GM12891 (cell line): ENCODE data around the gene KCND2.

Source experiments
- DNase-seq: peaks from one replicate; pipeline ENCODE4 v3.0.0; 2011; ENCODE audit warnings: low spot score; ENCODE audit not compliant: insufficient read length
- FAIRE-seq: peaks from 2 replicates; lab custom pipeline; 2011; peaks lifted over from hg19 to GRCh38; lab: Jason Lieb, UNC
- PAX5 ChIP-seq: IDR thresholded peaks from 2 replicates; pipeline ENCODE4 v1.6.1; 2011; ENCODE audit warnings: low read length, moderate library complexity, mild to moderate bottlenecking; ENCODE audit not compliant: insufficient read depth, severe bottlenecking
- POLR2A ChIP-seq: IDR thresholded peaks from 2 replicates; pipeline ENCODE4 v1.6.1; 2011; ENCODE audit warnings: low read depth, low read length, control low read depth
- POLR2AphosphoS5 ChIP-seq: IDR thresholded peaks from 2 replicates; pipeline ENCODE4 v1.6.1; 2011; ENCODE audit warnings: low read depth, low read length, control low read depth
- POU2F2 ChIP-seq: IDR thresholded peaks from 2 replicates; pipeline ENCODE4 v1.6.1; 2011; ENCODE audit warnings: low read depth, mild to moderate bottlenecking, control low read depth, low read length, moderate library complexity
- SPI1 ChIP-seq: IDR thresholded peaks from 2 replicates; pipeline ENCODE4 v1.6.1; 2011; ENCODE audit warnings: low read depth, low read length, control low read depth
- TAF1 ChIP-seq: IDR thresholded peaks from 2 replicates; pipeline ENCODE4 v1.6.1; 2011; ENCODE audit warnings: low read depth, low read length, control low read depth

KCND2 gene

GRCh38 chr7:120723465-120724385 is 450.8 kb downstream of the KCND2 start:
- TF ChIP-seq PAX5 (no peak), POU2F2 (no peak), POLR2AphosphoS5 (no peak), SPI1 (peak; percentile 25; the same call in 1 of the 2 replicates)
- DNase-seq (no peak), FAIRE-seq (no peak)

DNA sequence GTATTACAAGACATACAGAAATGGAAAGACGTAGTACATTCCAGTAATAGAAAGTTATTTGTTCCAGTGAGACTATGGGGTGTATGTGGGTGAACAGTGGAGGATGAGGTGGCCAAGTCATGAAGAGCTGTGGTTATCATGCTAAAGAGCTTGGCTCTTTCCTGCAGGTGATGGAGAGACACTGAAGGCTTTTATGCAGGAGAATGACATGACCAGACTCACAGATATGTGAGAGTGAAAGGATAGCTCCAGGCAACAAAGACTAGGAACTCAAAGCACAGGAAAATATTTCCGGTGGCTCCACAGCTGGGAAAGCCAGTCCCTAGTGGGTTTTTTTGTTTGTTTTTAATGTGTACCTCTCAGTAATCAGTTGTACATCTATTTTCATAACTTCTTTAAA is 451.5 kb downstream of the KCND2 start:
- FAIRE-seq = no peak
- no peak for TF ChIP-seq POU2F2
- DNase-seq = no peak

DNA sequence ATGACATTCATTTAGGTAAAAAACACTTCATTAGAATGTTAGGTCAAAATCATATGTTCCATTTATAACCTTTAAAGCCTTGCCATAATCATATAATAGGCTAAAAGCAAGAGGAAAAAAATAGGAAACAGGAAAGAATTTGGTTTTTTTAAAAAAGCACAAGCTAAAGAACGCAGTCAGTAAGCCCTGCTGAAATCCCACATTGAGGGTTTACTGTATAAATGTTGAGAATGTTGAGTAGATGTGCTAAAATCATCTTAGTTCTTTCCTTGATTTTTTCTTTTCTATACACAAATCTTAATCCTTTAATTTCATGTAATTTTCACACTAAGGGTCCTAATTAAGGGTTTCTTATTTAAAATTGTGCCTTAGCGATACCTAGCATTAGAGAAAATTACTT is 452.0 kb downstream of the KCND2 start:
- FAIRE-seq (no peak), DNase-seq (no peak)
- no peak for TF ChIP-seq PAX5
- no peak for TF ChIP-seq POU2F2
- TF ChIP-seq POLR2A = no peak
- no peak for TF ChIP-seq SPI1
- no peak for TF ChIP-seq TAF1
- TF ChIP-seq POLR2AphosphoS5 = no peak

DNA sequence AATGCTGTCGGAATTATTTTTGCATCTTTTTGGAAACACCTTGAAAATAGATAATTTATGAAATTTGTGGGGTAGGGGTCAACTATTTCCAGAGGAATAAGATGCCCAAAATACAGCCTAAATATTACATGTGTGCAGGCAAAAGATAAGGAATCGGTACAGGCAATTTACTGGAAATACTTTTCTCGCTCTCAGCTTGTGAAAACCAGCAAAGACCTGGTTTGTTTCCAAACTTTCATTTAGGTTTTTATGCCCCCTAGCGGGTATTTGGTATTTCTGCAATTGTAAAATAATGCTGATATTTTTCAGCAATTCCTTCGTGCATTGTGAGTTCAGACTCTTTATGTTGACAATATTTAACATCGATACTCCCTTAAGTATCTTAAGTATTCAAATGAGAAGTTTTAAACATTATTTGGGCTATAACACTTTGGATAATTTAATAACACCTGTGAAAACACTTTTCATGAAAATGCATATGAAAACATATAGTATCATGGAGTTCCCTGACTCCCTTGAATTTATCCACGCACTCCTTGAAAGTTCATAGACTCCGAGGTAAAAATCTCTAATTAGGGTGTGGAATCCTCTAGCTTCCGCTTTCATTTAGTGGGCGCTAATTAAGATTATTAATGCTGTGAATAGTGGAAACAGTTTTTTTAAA is 452.5 kb downstream of the KCND2 start:
- no peak for DNase-seq
- TF ChIP-seq POLR2AphosphoS5 = no peak
- TF ChIP-seq SPI1 = no peak
- no peak for TF ChIP-seq POLR2A
- TF ChIP-seq PAX5 = no peak
- no peak for FAIRE-seq

DNA sequence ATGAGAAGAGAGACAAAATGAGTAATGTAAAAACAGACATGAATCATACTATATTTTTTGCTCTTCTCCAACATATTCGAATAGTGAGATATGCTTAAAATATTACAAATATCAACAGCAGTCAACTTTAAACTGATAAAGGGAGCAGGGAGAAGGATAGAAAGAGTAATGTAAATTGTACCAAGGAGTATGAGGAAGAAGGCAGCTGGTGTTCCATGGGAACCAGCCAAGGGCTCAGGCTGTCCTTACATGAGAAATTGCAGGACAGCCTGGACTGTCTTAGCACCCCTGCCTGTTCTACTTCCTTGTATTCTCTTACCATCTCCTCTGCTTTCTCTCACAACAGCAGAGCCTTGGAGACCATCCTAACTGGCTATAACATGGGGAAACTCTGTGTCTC is 456.3 kb downstream of the KCND2 start:
- DNase-seq = no peak
- FAIRE-seq = no peak
- TF ChIP-seq SPI1 (no peak), PAX5 (no peak), TAF1 (no peak), POU2F2 (no peak), POLR2AphosphoS5 (no peak), POLR2A (no peak)

GRCh38 chr7:120731271-120731670 is 458.3 kb downstream of the KCND2 start:
- no peak for TF ChIP-seq POU2F2
- no peak for TF ChIP-seq POLR2AphosphoS5
- TF ChIP-seq PAX5 = no peak

GRCh38 chr7:120732256-120732655 is 459.3 kb downstream of the KCND2 start:
- FAIRE-seq (no peak), DNase-seq (no peak)
- TF ChIP-seq POLR2AphosphoS5 (no peak), TAF1 (no peak), POU2F2 (no peak), PAX5 (no peak), POLR2A (no peak), SPI1 (no peak)

More at GRCh38 chr7:120731271-120731670, 458.3 kb downstream of the KCND2 start:
- FAIRE-seq (no peak), DNase-seq (no peak)

DNA sequence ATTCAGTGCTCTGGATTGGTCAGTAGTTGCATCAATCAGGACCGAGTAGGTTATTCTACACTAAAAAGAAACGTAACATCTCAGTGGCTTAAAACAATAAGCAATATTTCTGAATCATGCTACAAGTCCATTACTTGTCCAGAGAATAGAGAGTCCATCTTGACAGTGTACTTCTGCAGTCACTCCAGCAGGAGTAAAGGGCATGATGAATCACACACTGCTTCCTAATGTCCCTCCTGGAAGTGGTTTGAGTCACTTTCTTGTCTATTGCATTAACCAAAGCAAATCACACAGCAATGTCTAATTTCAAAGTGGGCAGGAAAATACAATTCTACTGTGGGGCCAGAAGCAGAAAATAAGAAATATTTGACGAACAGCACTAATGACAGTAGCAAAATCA is 460.2 kb downstream of the KCND2 start:
- no peak for FAIRE-seq

DNA sequence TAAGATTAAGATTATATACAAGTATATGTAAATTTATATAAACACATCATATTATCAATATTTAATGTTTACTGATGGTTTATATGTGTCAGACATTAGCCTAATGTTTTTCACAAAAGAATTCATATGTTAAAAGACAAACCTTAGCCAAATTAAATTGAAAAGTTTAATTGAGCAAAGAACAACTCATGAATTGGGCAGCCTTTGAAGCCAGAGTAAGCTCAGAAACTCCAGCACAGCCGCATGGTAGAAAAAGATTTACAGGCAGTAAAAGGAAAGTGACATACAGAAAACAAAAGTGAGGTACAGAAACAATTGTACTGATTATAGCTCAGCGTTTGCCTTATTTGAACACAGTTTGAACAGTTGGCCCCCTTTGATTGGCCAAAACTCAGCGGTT is 460.9 kb downstream of the KCND2 start:
- DNase-seq = no peak
- TF ChIP-seq TAF1 (no peak), PAX5 (no peak), POU2F2 (no peak), POLR2A (no peak), POLR2AphosphoS5 (no peak), SPI1 (no peak)
- no peak for FAIRE-seq

More for the DNA sequence above, 460.2 kb downstream of the KCND2 start:
- TF ChIP-seq POLR2A = no peak
- TF ChIP-seq TAF1 = no peak
- TF ChIP-seq POLR2AphosphoS5 = no peak
- TF ChIP-seq PAX5 = no peak
- TF ChIP-seq SPI1 = no peak
- TF ChIP-seq POU2F2 = no peak
- DNase-seq = no peak

- FAIRE-seq (no peak), DNase-seq (no peak)
- TF ChIP-seq POLR2A (no peak), POLR2AphosphoS5 (no peak), POU2F2 (no peak), SPI1 (no peak), TAF1 (no peak), PAX5 (no peak)
Observed at GRCh38 chr7:120735791-120736190, 462.8 kb downstream of the KCND2 start.

- TF ChIP-seq SPI1 (no peak), POU2F2 (no peak), POLR2AphosphoS5 (no peak), TAF1 (no peak), POLR2A (no peak), PAX5 (no peak)
- FAIRE-seq = no peak
- DNase-seq = no peak
Observed at GRCh38 chr7:120738816-120739215, 465.8 kb downstream of the KCND2 start.
